Right hindlimb (tissue), 1 donor: ENCODE data around the gene CLDN6.

Source experiments
- DNase-seq: peaks from one replicate; pipeline ENCODE4 v3.0.0-alpha.2; 2018

Gene CLDN6

GRCh38 chr16:2968368-2968737 is 49.6 kb downstream of the CLDN6 start:
- no peak for DNase-seq

- peak; percentile 18 for DNase-seq
Observed at GRCh38 chr16:2967721-2968161, 50.2 kb downstream of the CLDN6 start.

GRCh38 chr16:2967211-2967631 is 50.8 kb downstream of the CLDN6 start:
- DNase-seq: peak; percentile 16

- DNase-seq: peak; percentile 40
Observed at GRCh38 chr16:2966808-2967191, 51.2 kb downstream of the CLDN6 start.

GRCh38 chr16:2966043-2966807 is 51.8 kb downstream of the CLDN6 start:
- peak; percentile 15 for DNase-seq
